Suprapubic skin (tissue), 4 donors: Measurements from ENCODE around the gene COG7. TPM values are rescaled to one million over a fixed set of nuclear protein-coding genes. Genes with fewer than 3 reads are reported as not detected.
"Not testable (repeated sequence)": the region's sequence is repeated elsewhere in the genome, so short reads cannot be mapped to it uniquely, and the experiment has no call there.

Source experiments
- DNase-seq, 2 donors: peaks; one replicate each; pipeline ENCODE4 v3.0.0-alpha.2; 2019; ENCODE audit warnings: low spot score in 2 of 2
- H3K27ac ChIP-seq: fragments of 200-600 bp; sonication (generic); one replicate; pipeline ENCODE4 v1.5.1; 2019
- H3K27me3 ChIP-seq: fragments of 200-600 bp; sonication (generic); one replicate; pipeline ENCODE4 v1.5.1; 2019
- H3K36me3 ChIP-seq: fragments of 200-600 bp; sonication (generic); one replicate; pipeline ENCODE4 v1.5.1; 2019
- H3K4me1 ChIP-seq: fragments of 200-600 bp; sonication (generic); one replicate; pipeline ENCODE4 v1.5.1; 2019
- H3K4me3 ChIP-seq: fragments of 200-600 bp; sonication (generic); one replicate; pipeline ENCODE4 v1.5.1; 2019; ENCODE audit warnings: mild to moderate bottlenecking
- H3K9me3 ChIP-seq: fragments of 200-600 bp; sonication (generic); one replicate; pipeline ENCODE4 v1.5.1; 2019
- EP300 ChIP-seq: sonication (generic); formaldehyde crosslinking; IDR thresholded peaks from one replicate; pipeline ENCODE4 v1.6.1; 2017; ENCODE audit warnings: antibody characterized with exemption
- POLR2A ChIP-seq, 2 donors: fragments of 450-650 bp; IDR thresholded peaks; one replicate each; pipeline ENCODE4 v1.6.1; 2017; ENCODE audit warnings: antibody characterized with exemption in 2 of 2, mild to moderate bottlenecking in 2 of 2, moderate library complexity in 2 of 2
- POLR2AphosphoS5 ChIP-seq, 3 donors: sonication (generic); formaldehyde crosslinking; IDR thresholded peaks; one replicate each; pipeline ENCODE4 v1.6.1; 2017; ENCODE audit warnings: antibody characterized with exemption in 3 of 3
- WGBS: methylation state at CpG from one replicate; pipeline ENCODE4 v1.1.5; 2018; 5-methylcytosine and 5-hydroxymethylcytosine counted together
- total RNA-seq, 4 donors: library from RNA; depleted of rRNA; stranded (reverse); fragments of >200 nt; gene quantifications; one replicate each; pipeline ENCODE4 v1.1.0, GENCODE V29; 2016
- TF ChIP-seq, protein P1 (sequence below), 2 donors: fragments of 200-600 bp in 1 of 2; fragments of 450-650 bp in 1 of 2; sonication (generic) in 1 of 2; IDR thresholded peaks; one replicate each; pipeline ENCODE4 v1.5.1; 2016 to 2019; ENCODE audit warnings: antibody characterized with exemption in 2 of 2, mild to moderate bottlenecking in 1 of 2, moderate library complexity in 1 of 2

The COG7 gene
- total RNA-seq, 4 donors from 2014 or later, result 16.3 to 73.7 (median 24.6) TPM

- DNase-seq, result no peak
- TF ChIP-seq POLR2AphosphoS5 (IDR thresholded peaks at IDR 0.05) (no peak), EP300 (no peak)
- Histone ChIP-seq H3K36me3 (peaks cover 99% of the 10 kb centered on the region), H3K9me3 (no peaks in the 10 kb centered on the region), H3K4me3 (no peak overlapping the region), H3K27me3 (no peaks in the 10 kb centered on the region), H3K4me1 (no peaks in the 10 kb centered on the region), H3K27ac (no peak overlapping the region)
- 92% methylated on average over 8 of the region's 8 CpGs for WGBS
Measured at GRCh38 chr16:23401139-23401538, 51.9 kb downstream of the COG7 start.

GRCh38 chr16:23400447-23400846, 52.5 kb downstream of the COG7 start:
- H3K4me3 ChIP-seq, H3K27ac ChIP-seq, DNase-seq, H3K9me3 ChIP-seq, H3K4me1 ChIP-seq, H3K27me3 ChIP-seq: not testable (repeated sequence)
- WGBS, result 88% methylated on average over 7 of the region's 7 CpGs
- H3K36me3 ChIP-seq, result peaks cover 99% of the 10 kb centered on the region

DNA sequence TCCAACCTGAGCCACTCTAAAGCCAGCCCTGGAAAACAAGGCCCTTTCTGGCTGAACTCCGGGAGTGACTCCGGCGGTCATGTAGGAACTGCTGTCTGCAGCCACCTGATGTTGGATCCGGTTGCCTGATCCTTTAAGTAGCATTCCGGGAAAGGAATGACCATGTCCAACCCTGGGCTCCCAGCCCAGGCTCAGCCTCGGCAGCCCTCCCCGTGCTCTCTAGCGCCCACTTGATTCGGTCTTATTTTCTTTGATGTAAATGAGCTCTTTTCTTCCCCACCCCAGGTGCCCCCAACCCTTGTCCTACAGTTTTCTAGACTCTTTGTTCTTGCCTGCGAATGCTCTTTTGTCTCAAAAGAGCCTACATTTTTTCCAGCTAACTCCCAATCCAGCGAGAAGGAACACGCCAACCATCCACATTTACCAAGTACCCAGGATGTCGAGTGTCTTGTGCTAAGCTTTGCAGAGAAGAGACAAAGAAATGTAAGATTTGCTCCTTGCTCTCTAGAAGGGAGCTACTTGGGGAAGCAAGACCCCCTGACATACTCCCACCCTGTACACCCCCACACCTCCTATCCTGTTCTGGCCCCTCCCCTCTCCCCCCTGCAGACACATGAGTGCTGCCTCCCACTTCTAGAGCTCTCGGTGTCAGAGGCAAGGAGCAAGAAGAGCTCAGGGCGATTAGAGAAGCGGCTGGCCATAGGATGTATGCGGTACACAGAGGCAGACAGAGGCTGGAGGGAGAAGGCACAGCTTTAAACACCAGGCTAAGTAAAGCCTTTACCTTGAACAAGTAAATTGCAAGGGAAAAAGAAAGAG, 53.8 kb downstream of the COG7 start:
- no peak for DNase-seq
- Histone ChIP-seq H3K36me3 (peaks cover 93% of the 10 kb centered on the region), H3K27ac (no peak overlapping the region), H3K9me3 (no peaks in the 10 kb centered on the region), H3K4me3 (no peak overlapping the region), H3K4me1 (no peaks in the 10 kb centered on the region), H3K27me3 (no peaks in the 10 kb centered on the region)
- TF ChIP-seq POLR2A (IDR thresholded peaks at IDR 0.05) (no peak), EP300 (no peak), POLR2AphosphoS5 (IDR thresholded peaks at IDR 0.05) (no peak)
- TF ChIP-seq, protein P1, sequence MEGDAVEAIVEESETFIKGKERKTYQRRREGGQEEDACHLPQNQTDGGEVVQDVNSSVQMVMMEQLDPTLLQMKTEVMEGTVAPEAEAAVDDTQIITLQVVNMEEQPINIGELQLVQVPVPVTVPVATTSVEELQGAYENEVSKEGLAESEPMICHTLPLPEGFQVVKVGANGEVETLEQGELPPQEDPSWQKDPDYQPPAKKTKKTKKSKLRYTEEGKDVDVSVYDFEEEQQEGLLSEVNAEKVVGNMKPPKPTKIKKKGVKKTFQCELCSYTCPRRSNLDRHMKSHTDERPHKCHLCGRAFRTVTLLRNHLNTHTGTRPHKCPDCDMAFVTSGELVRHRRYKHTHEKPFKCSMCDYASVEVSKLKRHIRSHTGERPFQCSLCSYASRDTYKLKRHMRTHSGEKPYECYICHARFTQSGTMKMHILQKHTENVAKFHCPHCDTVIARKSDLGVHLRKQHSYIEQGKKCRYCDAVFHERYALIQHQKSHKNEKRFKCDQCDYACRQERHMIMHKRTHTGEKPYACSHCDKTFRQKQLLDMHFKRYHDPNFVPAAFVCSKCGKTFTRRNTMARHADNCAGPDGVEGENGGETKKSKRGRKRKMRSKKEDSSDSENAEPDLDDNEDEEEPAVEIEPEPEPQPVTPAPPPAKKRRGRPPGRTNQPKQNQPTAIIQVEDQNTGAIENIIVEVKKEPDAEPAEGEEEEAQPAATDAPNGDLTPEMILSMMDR (IDR thresholded peaks at IDR 0.05), result no peak
- WGBS, result 83% methylated on average over 17 of the region's 17 CpGs

- peaks cover 83% of the 10 kb centered on the region for H3K36me3 ChIP-seq
- H3K27ac ChIP-seq, result no peak overlapping the region
- DNase-seq, result no peak
- H3K4me1 ChIP-seq, result no peaks in the 10 kb centered on the region
- TF ChIP-seq, protein P1 (IDR thresholded peaks at IDR 0.05), result no peak
- TF ChIP-seq EP300, result no peak
- TF ChIP-seq POLR2AphosphoS5 (IDR thresholded peaks at IDR 0.05), result no peak
- TF ChIP-seq POLR2A (IDR thresholded peaks at IDR 0.05), result no peak
- WGBS, result 87% methylated on average over 2 of the region's 2 CpGs
- no peaks in the 10 kb centered on the region for H3K9me3 ChIP-seq
- H3K4me3 ChIP-seq, result no peak overlapping the region
- H3K27me3 ChIP-seq, result no peaks in the 10 kb centered on the region
Measured at GRCh38 chr16:23397464-23397863, 55.5 kb downstream of the COG7 start.

- Histone ChIP-seq H3K4me3 (no peak overlapping the region), H3K9me3 (no peaks in the 10 kb centered on the region), H3K27me3 (no peaks in the 10 kb centered on the region), H3K4me1 (no peaks in the 10 kb centered on the region), H3K36me3 (peaks cover 83% of the 10 kb centered on the region), H3K27ac (no peak overlapping the region)
- TF ChIP-seq POLR2AphosphoS5 (IDR thresholded peaks at IDR 0.05), result no peak
- TF ChIP-seq, protein P1 (IDR thresholded peaks at IDR 0.05), result no peak
- 87% methylated on average over 6 of the region's 6 CpGs for WGBS
- DNase-seq, result no peak
Measured at GRCh38 chr16:23395732-23396131, 57.3 kb downstream of the COG7 start.

DNA sequence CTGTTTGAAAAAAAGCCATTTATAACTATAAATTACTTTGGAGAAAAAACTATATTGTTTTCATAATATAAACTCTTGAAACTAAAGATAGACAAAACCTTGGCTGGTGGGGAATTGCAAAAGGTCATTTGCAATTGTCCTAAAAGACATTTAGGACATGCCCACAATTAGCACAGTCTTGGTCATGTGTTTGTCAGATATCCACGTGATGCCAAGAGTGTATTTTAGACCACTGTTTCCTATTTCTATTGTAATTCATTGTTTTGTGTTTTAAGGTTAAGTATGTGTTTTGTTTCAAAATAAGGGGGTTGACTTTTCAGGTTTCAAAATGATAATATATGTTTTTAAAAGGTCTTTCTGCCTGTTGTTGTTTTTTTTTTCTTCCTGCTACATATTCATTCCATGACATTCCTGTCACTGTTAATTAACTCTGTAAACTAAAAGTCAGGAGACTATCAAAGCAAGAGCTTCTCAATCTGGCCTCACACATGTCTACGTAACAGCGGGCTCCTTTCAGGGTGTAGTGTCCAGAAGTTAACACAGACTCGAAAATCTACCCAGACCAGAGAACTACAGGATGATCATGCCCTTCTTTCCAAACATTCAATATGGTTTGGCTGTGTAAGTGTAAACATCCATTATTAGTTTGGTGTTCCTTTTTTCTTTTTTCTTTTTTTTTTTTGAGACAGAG, 58.7 kb downstream of the COG7 start:
- H3K4me1 ChIP-seq, result no peaks in the 10 kb centered on the region
- H3K9me3 ChIP-seq, result no peaks in the 10 kb centered on the region
- no peaks in the 10 kb centered on the region for H3K27me3 ChIP-seq
- 84% methylated on average over 4 of the region's 4 CpGs for WGBS
- TF ChIP-seq, protein P1 (IDR thresholded peaks at IDR 0.05), result no peak
- TF ChIP-seq EP300, result no peak
- no peak for TF ChIP-seq POLR2A (IDR thresholded peaks at IDR 0.05)
- no peak for TF ChIP-seq POLR2AphosphoS5 (IDR thresholded peaks at IDR 0.05)
- no peak for DNase-seq
- no peak overlapping the region for H3K4me3 ChIP-seq
- H3K36me3 ChIP-seq, result peaks cover 81% of the 10 kb centered on the region
- H3K27ac ChIP-seq, result peak overlapping the region; percentile 53
